Esophagus muscularis mucosa (tissue), 3 donors: ENCODE measurements around the gene PER3.

Experiments
- POLR2A ChIP-seq: fragments of 450-650 bp; IDR thresholded peaks from one replicate; pipeline ENCODE4 v1.6.1; 2017; ENCODE audit warnings: antibody characterized with exemption, moderate library complexity, mild to moderate bottlenecking, low read depth
- TF ChIP-seq, protein P1 (sequence below), 3 experiments: fragments of 200-600 bp in 2 of 3; fragments of 450-650 bp in 1 of 3; sonication (generic) in 2 of 3; IDR thresholded peaks; one replicate each; pipeline ENCODE4 v1.5.1; 2017 to 2019; ENCODE audit warnings: antibody characterized with exemption in 3 of 3, mild to moderate bottlenecking in 2 of 3, moderate library complexity in 1 of 3

DNA sequence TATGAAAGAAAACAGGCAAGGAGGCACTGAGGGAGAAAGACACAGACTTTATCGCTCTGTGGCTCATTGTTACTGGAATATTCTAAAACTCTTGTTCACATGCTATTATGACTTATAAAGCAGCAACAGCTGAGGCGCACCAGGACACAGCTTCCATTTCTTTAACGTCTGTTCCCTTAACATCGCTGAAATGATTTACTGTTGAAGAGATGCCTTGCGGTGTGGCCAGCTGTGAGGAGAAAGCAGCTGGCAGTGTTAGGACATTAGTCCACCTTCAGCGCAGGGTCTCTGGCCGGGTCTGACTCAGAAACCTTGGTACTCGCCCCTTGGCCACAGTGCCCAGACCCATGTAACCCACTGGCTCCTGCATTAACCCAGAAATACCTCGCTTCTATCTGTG is 3.1 kb upstream of the PER3 start:
- no peak for TF ChIP-seq POLR2A
- TF ChIP-seq, protein P1, sequence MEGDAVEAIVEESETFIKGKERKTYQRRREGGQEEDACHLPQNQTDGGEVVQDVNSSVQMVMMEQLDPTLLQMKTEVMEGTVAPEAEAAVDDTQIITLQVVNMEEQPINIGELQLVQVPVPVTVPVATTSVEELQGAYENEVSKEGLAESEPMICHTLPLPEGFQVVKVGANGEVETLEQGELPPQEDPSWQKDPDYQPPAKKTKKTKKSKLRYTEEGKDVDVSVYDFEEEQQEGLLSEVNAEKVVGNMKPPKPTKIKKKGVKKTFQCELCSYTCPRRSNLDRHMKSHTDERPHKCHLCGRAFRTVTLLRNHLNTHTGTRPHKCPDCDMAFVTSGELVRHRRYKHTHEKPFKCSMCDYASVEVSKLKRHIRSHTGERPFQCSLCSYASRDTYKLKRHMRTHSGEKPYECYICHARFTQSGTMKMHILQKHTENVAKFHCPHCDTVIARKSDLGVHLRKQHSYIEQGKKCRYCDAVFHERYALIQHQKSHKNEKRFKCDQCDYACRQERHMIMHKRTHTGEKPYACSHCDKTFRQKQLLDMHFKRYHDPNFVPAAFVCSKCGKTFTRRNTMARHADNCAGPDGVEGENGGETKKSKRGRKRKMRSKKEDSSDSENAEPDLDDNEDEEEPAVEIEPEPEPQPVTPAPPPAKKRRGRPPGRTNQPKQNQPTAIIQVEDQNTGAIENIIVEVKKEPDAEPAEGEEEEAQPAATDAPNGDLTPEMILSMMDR (IDR thresholded peaks at IDR 0.05): no peak
